ENCODE data around the gene PARP8.

Gene PARP8

GRCh38 chr5:50744776-50745175, 78.3 kb downstream of the PARP8 start:
- H3K9ac ChIP-seq (ENCODE audit: low read depth in 1 of 2, low read length in 2 of 2) = peak overlapping the region in 1 of 2 donors; percentile 51

GRCh38 chr5:50745221-50745910, 78.9 kb downstream of the PARP8 start:
- H3K27me3 ChIP-seq (ENCODE audit: control insufficient read depth in 2 of 2, insufficient read depth in 2 of 2, low read length in 2 of 2) = no peaks in the 10 kb centered on the region
- H3K4me3 ChIP-seq (ENCODE audit: low read length in 2 of 2) = peak overlapping the region; percentile 59 to 60
- H3K9ac ChIP-seq (ENCODE audit: low read depth in 1 of 2, low read length in 2 of 2) = no peak overlapping the region
- H3K36me3 ChIP-seq (ENCODE audit: control insufficient read depth in 2 of 2, insufficient read depth in 2 of 2, low read length in 2 of 2) = no peaks in the 10 kb centered on the region
- H3K9me3 ChIP-seq (ENCODE audit: control insufficient read depth in 2 of 2, low read length in 2 of 2) = no peaks in the 10 kb centered on the region
- peak overlapping the region in 1 of 2 donors; percentile 1 for H3K27ac ChIP-seq (ENCODE audit: low read depth in 2 of 2, low read length in 2 of 2)
- H3K4me1 ChIP-seq (ENCODE audit: control insufficient read depth in 2 of 2, insufficient read depth in 2 of 2, low read length in 2 of 2) = peaks cover 2 to 8% of the 10 kb centered on the region in 2 donors

More at GRCh38 chr5:50744776-50745175, 78.3 kb downstream of the PARP8 start:
- H3K36me3 ChIP-seq (ENCODE audit: control insufficient read depth in 2 of 2, insufficient read depth in 2 of 2, low read length in 2 of 2) = no peaks in the 10 kb centered on the region
- H3K27ac ChIP-seq (ENCODE audit: low read depth in 2 of 2, low read length in 2 of 2) = peak overlapping the region in 1 of 2 donors; percentile 1
- H3K27me3 ChIP-seq (ENCODE audit: control insufficient read depth in 2 of 2, insufficient read depth in 2 of 2, low read length in 2 of 2) = no peaks in the 10 kb centered on the region
- no peaks in the 10 kb centered on the region for H3K9me3 ChIP-seq (ENCODE audit: control insufficient read depth in 2 of 2, low read length in 2 of 2)
- H3K4me3 ChIP-seq (ENCODE audit: low read length in 2 of 2) = peak overlapping the region; percentile 59 to 60
- H3K4me1 ChIP-seq (ENCODE audit: control insufficient read depth in 2 of 2, insufficient read depth in 2 of 2, low read length in 2 of 2) = peaks cover 2 to 8% of the 10 kb centered on the region in 2 donors

GRCh38 chr5:50749181-50749580, 82.7 kb downstream of the PARP8 start:
- H3K4me1 ChIP-seq (ENCODE audit: control insufficient read depth in 2 of 2, insufficient read depth in 2 of 2, low read length in 2 of 2) = peaks cover 2 to 8% of the 10 kb centered on the region in 2 donors
- no peak overlapping the region for H3K4me3 ChIP-seq (ENCODE audit: low read length in 2 of 2)
- no peaks in the 10 kb centered on the region for H3K27me3 ChIP-seq (ENCODE audit: control insufficient read depth in 2 of 2, insufficient read depth in 2 of 2, low read length in 2 of 2)
- no peak overlapping the region for H3K9ac ChIP-seq (ENCODE audit: low read depth in 1 of 2, low read length in 2 of 2)
- no peaks in the 10 kb centered on the region for H3K36me3 ChIP-seq (ENCODE audit: control insufficient read depth in 2 of 2, insufficient read depth in 2 of 2, low read length in 2 of 2)
- no peaks in the 10 kb centered on the region for H3K9me3 ChIP-seq (ENCODE audit: control insufficient read depth in 2 of 2, low read length in 2 of 2)
- H3K27ac ChIP-seq (ENCODE audit: low read depth in 2 of 2, low read length in 2 of 2) = no peak overlapping the region

- Histone ChIP-seq H3K27me3 (ENCODE audit: control insufficient read depth in 2 of 2, insufficient read depth in 2 of 2, low read length in 2 of 2) (no peaks in the 10 kb centered on the region), H3K9ac (ENCODE audit: low read depth in 1 of 2, low read length in 2 of 2) (no peak overlapping the region), H3K27ac (ENCODE audit: low read depth in 2 of 2, low read length in 2 of 2) (no peak overlapping the region), H3K4me1 (ENCODE audit: control insufficient read depth in 2 of 2, insufficient read depth in 2 of 2, low read length in 2 of 2) (peaks cover 2 to 5% of the 10 kb centered on the region in 2 donors), H3K4me3 (ENCODE audit: low read length in 2 of 2) (no peak overlapping the region), H3K9me3 (ENCODE audit: control insufficient read depth in 2 of 2, low read length in 2 of 2) (no peaks in the 10 kb centered on the region), H3K36me3 (ENCODE audit: control insufficient read depth in 2 of 2, insufficient read depth in 2 of 2, low read length in 2 of 2) (no peaks in the 10 kb centered on the region)
Observed at GRCh38 chr5:50749873-50750272, 83.4 kb downstream of the PARP8 start.

- no peak overlapping the region for H3K27ac ChIP-seq (ENCODE audit: low read depth in 2 of 2, low read length in 2 of 2)
- H3K36me3 ChIP-seq (ENCODE audit: control insufficient read depth in 2 of 2, insufficient read depth in 2 of 2, low read length in 2 of 2) = no peaks in the 10 kb centered on the region
- H3K9me3 ChIP-seq (ENCODE audit: control insufficient read depth in 2 of 2, low read length in 2 of 2) = no peaks in the 10 kb centered on the region
- H3K9ac ChIP-seq (ENCODE audit: low read depth in 1 of 2, low read length in 2 of 2) = no peak overlapping the region
- no peak overlapping the region for H3K4me3 ChIP-seq (ENCODE audit: low read length in 2 of 2)
- H3K27me3 ChIP-seq (ENCODE audit: control insufficient read depth in 2 of 2, insufficient read depth in 2 of 2, low read length in 2 of 2) = no peaks in the 10 kb centered on the region
- H3K4me1 ChIP-seq (ENCODE audit: control insufficient read depth in 2 of 2, insufficient read depth in 2 of 2, low read length in 2 of 2) = no peaks in the 10 kb centered on the region
Observed at GRCh38 chr5:50751064-50751657, 84.7 kb downstream of the PARP8 start.

- Histone ChIP-seq H3K4me3 (ENCODE audit: low read length in 2 of 2) (no peak overlapping the region), H3K9me3 (ENCODE audit: control insufficient read depth in 2 of 2, low read length in 2 of 2) (no peaks in the 10 kb centered on the region), H3K36me3 (ENCODE audit: control insufficient read depth in 2 of 2, insufficient read depth in 2 of 2, low read length in 2 of 2) (no peaks in the 10 kb centered on the region), H3K4me1 (ENCODE audit: control insufficient read depth in 2 of 2, insufficient read depth in 2 of 2, low read length in 2 of 2) (no peaks in the 10 kb centered on the region), H3K27ac (ENCODE audit: low read depth in 2 of 2, low read length in 2 of 2) (no peak overlapping the region), H3K27me3 (ENCODE audit: control insufficient read depth in 2 of 2, insufficient read depth in 2 of 2, low read length in 2 of 2) (no peaks in the 10 kb centered on the region), H3K9ac (ENCODE audit: low read depth in 1 of 2, low read length in 2 of 2) (no peak overlapping the region)
Observed at GRCh38 chr5:50752800-50753199, 86.4 kb downstream of the PARP8 start.

GRCh38 chr5:50759526-50760270, 93.3 kb downstream of the PARP8 start:
- H3K9ac ChIP-seq (ENCODE audit: low read depth in 1 of 2, low read length in 2 of 2) = no peak overlapping the region
- H3K4me3 ChIP-seq (ENCODE audit: low read length in 2 of 2) = no peak overlapping the region
- H3K9me3 ChIP-seq (ENCODE audit: control insufficient read depth in 2 of 2, low read length in 2 of 2) = no peaks in the 10 kb centered on the region
- no peaks in the 10 kb centered on the region for H3K27me3 ChIP-seq (ENCODE audit: control insufficient read depth in 2 of 2, insufficient read depth in 2 of 2, low read length in 2 of 2)
- peaks cover 0 to 10% of the 10 kb centered on the region in 2 donors for H3K36me3 ChIP-seq (ENCODE audit: control insufficient read depth in 2 of 2, insufficient read depth in 2 of 2, low read length in 2 of 2)
- H3K4me1 ChIP-seq (ENCODE audit: control insufficient read depth in 2 of 2, insufficient read depth in 2 of 2, low read length in 2 of 2) = no peaks in the 10 kb centered on the region
- no peak overlapping the region for H3K27ac ChIP-seq (ENCODE audit: low read depth in 2 of 2, low read length in 2 of 2)

- Histone ChIP-seq H3K4me3 (ENCODE audit: low read length in 2 of 2) (no peak overlapping the region), H3K27me3 (ENCODE audit: control insufficient read depth in 2 of 2, insufficient read depth in 2 of 2, low read length in 2 of 2) (no peaks in the 10 kb centered on the region), H3K36me3 (ENCODE audit: control insufficient read depth in 2 of 2, insufficient read depth in 2 of 2, low read length in 2 of 2) (peaks cover 0 to 10% of the 10 kb centered on the region in 2 donors), H3K4me1 (ENCODE audit: control insufficient read depth in 2 of 2, insufficient read depth in 2 of 2, low read length in 2 of 2) (no peaks in the 10 kb centered on the region), H3K9me3 (ENCODE audit: control insufficient read depth in 2 of 2, low read length in 2 of 2) (no peaks in the 10 kb centered on the region), H3K27ac (ENCODE audit: low read depth in 2 of 2, low read length in 2 of 2) (no peak overlapping the region), H3K9ac (ENCODE audit: low read depth in 1 of 2, low read length in 2 of 2) (no peak overlapping the region)
Observed at GRCh38 chr5:50763351-50763750, 96.9 kb downstream of the PARP8 start.

GRCh38 chr5:50763846-50764245, 97.4 kb downstream of the PARP8 start:
- H3K9ac ChIP-seq (ENCODE audit: low read depth in 1 of 2, low read length in 2 of 2) = no peak overlapping the region
- no peaks in the 10 kb centered on the region for H3K4me1 ChIP-seq (ENCODE audit: control insufficient read depth in 2 of 2, insufficient read depth in 2 of 2, low read length in 2 of 2)
- no peak overlapping the region for H3K27ac ChIP-seq (ENCODE audit: low read depth in 2 of 2, low read length in 2 of 2)
- H3K9me3 ChIP-seq (ENCODE audit: control insufficient read depth in 2 of 2, low read length in 2 of 2) = no peaks in the 10 kb centered on the region
- peaks cover 0 to 10% of the 10 kb centered on the region in 2 donors for H3K36me3 ChIP-seq (ENCODE audit: control insufficient read depth in 2 of 2, insufficient read depth in 2 of 2, low read length in 2 of 2)
- no peaks in the 10 kb centered on the region for H3K27me3 ChIP-seq (ENCODE audit: control insufficient read depth in 2 of 2, insufficient read depth in 2 of 2, low read length in 2 of 2)
- H3K4me3 ChIP-seq (ENCODE audit: low read length in 2 of 2) = no peak overlapping the region

GRCh38 chr5:50766042-50766441, 99.6 kb downstream of the PARP8 start:
- H3K4me3 ChIP-seq (ENCODE audit: low read length in 2 of 2) = no peak overlapping the region
- peaks cover 0 to 5% of the 10 kb centered on the region in 2 donors for H3K36me3 ChIP-seq (ENCODE audit: control insufficient read depth in 2 of 2, insufficient read depth in 2 of 2, low read length in 2 of 2)
- H3K27me3 ChIP-seq (ENCODE audit: control insufficient read depth in 2 of 2, insufficient read depth in 2 of 2, low read length in 2 of 2) = no peaks in the 10 kb centered on the region
- H3K27ac ChIP-seq (ENCODE audit: low read depth in 2 of 2, low read length in 2 of 2) = no peak overlapping the region
- no peaks in the 10 kb centered on the region for H3K9me3 ChIP-seq (ENCODE audit: control insufficient read depth in 2 of 2, low read length in 2 of 2)
- H3K9ac ChIP-seq (ENCODE audit: low read depth in 1 of 2, low read length in 2 of 2) = no peak overlapping the region
- H3K4me1 ChIP-seq (ENCODE audit: control insufficient read depth in 2 of 2, insufficient read depth in 2 of 2, low read length in 2 of 2) = no peaks in the 10 kb centered on the region

Measured in mucosa of rectum (tissue), 2 donors.